ENCODE data around the gene PTPRT.

Gene PTPRT

DNA sequence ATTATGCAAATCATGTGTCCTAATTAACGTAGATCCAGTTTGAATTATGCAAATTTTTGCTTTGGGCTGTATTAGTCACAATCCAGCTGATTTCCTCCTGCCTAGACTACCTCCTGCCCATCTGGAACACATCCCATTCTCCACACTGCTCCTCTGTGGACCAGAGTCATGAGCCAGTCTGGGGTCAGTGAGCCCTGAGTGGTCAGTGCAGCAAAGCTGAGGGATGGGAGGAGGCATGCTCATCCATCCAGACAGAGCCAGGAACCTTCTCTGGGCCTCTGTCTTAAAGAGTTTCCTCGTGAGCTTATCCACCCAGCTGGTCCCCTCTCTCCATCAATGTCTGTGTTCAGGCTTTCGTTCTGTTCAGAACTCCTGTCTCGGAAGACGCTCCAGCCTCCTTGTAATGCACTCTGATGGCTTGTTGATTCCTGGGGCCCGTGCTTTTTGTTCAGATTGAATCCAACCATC lies 747.8 kb downstream of the PTPRT start:
- DNase-seq = no peak

DNA sequence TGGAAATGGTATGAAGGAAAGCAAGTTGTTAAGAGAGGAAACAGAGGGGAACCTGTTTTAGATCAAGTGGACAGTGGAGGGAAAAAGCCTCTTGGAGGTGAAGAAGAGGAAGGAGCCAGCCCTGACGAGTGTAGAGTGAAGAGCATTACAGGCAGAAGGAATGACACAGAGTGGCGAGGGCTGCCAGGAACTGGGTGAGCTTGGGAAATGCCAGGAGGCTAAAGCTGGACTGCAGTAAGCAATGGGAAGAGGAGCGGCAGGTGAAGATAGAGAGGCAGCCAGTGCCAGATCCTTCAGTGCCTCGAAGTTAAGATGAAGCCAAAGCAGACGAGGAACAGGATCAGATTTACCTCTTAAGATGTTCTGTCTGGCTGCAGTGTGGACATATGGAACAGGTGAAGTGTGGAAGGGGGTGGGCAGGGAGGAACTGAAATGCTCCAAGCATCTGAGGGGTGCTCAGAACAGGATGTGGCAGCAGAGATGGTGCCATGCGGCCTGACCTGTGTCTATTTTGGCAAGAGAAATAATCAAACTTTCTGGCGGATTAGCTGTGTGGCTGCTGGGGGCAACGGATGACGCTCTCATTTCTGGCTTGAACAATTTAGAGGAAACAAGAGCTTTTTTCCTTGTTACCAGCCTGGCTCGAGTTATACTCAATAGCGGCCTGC lies 748.4 kb downstream of the PTPRT start:
- DNase-seq = no peak

DNA sequence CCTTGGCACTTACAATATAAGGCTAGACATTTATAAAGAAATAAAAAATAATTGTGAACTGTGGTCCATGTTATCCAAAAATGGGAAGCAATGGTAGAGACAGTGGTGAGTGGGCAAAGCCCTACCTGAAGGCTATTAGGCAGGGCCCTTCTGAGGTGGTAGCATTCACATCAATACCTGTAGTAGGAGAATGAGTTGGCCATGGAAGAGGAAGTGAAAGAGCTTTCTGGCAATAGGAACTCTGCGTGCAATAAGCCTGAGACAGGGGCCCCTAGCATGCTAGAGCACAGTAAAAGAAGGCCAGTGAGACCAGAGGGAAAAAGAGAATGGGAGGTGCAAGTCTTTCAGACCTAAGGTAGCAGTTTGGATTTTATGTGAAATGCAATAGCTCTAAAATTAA lies 754.5 kb downstream of the PTPRT start:
- no peak for DNase-seq

DNA sequence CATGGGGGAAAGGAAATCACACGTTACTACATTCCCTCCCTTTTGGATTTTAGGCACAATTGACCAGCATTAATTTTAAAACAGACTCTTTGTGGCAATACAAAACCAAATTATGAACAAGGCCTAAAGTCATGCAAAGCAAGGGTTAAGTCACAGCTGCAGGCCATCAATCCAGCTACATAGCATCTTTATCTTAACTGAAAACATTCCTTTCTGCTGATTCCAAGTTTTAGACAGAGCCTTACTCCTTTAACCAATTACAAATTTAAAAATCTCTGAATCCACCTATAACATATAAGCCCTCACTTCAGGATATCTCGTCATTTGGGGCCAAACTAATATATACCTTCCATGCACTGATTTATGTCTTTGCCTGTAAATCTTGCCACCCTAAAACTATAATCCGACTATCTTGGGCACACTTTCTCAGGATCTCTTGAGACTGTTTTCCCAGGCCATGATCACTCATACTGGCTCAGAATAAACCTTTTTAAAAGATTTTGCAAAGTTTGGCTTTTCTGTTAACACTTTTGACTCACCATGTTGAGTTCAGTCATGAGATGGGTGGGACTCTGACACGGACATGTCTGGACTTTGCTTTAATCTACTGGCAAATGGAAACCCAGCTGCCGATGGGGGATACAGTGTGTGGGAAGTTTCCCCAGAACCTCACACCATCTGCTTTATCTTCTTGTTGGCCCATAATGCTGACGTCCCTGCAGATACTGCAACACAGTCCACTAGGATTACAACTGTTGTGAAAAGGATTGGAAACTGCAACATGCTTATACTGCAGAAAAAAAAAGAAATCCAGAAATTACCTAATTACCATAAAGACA lies 757.0 kb downstream of the PTPRT start:
- DNase-seq = no peak

DNA sequence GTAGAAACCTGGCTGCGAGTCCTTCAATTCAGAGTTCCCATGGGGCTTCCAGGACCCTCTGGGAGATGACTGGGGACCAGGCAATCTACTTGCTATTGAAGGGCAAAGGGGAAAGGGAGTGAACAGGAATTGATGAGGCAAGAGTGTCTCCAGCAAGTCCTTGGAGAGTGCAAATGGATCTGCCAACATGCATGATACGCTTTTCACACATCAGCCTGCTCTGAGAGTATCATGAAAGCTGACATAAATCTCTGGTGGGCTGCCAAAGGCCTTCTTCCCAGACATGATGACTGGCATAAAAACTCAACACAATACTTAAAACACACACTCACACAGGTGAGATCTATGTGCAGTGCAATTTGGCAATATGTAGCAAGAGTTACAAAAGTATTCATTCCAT lies 759.1 kb downstream of the PTPRT start:
- DNase-seq = no peak

DNA sequence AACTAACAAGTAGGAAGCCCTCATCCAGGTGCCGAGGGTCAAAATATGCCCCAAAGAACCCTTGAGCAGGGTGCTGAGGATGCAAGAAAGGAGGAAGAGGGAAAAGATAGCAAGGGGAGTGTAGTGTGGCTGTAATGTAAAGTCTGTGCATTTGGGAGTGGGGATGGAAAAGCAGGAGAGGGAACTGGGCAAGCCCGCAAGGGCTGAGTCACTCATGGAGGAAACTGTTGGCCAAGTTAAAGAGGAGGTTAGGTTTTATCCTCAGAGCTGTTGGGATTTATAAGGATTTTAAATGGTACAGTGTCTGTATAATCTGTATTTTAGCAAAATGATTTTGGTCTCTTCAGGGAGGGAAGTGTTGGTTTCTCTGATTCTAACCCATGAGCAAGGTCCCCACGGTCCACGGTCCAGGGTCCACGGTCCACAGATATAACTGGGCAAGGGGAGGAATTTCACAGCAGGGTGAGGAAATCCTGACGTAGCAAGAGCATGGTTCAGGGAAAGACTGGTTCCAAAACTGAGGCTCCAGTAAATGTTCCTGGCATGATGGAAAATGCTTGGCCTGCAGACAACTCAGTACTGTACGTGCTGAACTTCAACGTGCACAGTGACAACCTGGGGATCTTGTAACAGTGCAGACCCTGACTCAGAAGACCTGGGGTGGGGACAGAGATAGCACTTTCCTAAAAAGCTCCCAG lies 759.8 kb downstream of the PTPRT start:
- no peak for DNase-seq

DNA sequence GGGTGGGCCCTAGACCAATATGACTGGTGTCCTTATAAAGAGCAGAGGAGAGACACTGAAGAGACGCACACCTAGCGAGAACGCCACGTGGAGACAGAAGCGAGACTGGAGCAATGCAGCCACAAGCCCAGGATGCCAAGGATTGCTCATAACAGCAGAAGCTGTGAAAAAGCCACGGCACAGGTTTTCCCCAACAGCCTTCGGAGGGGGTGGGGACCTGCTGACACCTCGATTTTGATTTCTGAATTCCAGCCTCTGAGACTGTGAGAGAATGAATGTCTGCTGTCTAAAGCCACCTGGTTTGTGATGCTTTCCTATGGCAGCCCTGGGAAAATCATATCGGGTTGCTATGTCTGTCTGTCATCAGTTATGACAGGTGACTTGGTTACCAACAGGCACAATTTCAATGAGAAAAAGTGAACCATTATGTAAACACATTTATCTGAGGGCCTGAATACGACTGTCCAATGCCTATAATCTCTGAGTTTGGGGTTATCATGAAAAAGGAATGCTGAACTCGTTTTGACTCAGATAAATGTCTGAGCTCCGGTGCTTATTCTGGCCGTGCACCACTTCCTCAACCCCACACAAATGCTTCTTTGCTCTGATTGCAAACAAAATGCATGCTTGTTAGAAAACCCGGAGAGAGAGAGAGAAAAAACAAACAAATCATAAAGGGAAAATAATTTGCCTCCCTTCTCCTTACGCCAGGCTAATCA lies 769.7 kb downstream of the PTPRT start:
- no peak for DNase-seq

DNA sequence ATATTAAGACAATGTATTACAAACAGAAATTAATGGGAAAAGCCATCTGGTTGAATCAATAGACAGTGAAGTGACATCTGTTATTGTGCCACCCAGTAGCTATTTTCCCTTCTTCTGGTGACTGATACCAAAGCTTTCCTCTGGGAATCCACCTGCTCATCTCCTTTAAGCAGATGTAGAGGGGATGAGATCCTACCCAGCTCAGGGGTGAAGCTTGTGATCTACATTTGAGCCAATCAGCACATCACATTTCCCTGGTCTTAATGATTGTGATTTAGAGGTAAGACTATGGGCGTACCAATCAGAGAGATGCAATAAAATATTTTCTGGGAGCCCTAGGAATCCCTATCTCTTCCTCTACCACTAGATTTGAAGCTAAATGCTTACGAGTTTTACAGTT lies 782.9 kb downstream of the PTPRT start:
- no peak for DNase-seq

DNA sequence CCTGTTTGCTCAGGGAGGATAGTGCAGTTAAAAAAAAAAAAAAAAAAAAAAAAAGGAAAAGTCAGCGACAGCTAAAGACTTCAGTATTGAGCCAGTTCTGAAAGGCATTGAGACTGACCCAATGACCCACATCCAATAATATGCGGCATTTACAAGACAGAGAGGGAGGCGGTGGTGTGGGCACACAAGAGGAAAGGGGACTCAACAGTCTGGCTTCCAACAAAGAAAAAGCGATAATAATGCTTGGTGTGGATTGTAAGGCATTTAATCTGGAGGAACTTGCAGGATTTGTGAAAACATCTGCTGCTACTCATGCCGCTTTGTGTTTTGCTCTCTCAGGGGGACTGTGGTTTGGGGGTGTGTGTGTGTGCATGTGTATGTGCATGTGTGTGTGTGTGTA lies 787.3 kb downstream of the PTPRT start:
- DNase-seq = no peak

DNA sequence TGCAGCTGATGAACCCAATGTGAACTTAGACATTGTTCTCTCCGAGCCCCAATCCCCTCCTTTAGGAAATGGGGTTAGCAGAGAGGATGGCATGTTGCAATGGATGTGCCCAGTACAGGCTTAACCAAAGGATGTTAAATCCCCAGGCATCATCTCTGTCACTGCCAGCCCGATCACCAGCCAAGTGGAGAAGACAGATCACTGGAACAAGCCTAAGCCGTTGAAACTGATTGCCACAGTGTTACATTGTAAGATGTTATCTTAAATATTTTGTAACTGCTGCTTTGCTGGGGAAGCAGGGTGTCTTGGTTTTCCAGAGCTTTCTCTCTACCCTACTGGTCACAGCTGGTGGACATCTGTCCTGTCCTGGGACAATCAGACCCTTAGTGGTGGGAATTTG lies 788.1 kb downstream of the PTPRT start:
- DNase-seq = no peak

DNA sequence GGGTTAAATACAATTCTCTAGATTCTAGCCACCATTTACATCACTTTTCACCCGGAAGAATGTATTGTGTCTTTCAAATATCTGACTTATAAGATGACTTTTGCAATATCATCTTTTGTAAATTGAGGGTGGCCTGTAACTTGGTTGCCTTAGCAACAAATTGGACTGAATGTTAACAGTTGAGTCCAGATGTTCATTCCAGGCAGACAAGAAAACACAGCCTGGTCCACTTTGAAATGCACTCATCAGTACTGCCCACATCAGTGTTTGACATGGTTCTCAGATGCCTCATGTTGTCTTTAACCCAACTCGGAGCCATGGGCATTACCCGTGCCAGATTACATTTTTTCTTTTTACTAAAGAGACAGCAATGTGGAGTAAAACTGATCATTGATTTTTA lies 789.9 kb downstream of the PTPRT start:
- no peak for DNase-seq

DNA sequence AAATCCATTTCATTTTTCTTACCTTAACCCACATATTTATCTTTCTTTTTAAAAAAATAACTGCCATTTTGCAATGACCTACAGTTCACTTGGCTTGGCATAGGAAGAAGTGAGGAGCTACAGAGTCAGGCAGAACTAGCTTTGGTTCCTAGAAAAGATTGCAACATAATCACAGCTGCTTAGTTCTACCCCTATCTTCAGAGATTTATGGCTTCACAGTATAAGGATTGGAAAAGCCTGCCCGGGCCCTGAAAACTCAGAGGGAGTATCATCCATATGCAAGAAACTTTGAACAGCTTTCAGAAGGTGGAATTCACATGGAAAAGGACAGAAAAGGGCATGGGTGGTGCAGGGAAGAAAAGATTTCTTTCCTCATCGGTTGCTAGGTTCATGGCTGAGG lies 797.3 kb downstream of the PTPRT start:
- no peak for DNase-seq

DNA sequence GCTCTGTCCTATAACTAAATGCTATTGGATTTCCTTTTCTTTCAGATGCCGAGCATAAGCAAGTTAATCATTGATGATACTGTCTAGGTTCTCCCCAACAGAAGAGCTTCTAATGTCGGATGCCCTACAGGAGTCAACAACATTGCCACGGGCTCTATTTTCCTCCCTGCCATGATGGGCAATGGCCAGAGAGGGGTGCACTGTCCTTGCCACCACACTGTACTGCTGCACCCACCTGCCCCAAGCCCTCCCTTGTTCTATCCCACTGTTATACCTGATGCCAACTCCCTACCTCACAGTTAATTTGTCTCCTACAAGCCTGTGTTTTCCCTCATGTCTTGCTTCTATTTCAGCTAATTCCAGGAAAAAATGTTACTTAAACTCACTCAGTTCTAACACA lies 797.9 kb downstream of the PTPRT start:
- no peak for DNase-seq

DNA sequence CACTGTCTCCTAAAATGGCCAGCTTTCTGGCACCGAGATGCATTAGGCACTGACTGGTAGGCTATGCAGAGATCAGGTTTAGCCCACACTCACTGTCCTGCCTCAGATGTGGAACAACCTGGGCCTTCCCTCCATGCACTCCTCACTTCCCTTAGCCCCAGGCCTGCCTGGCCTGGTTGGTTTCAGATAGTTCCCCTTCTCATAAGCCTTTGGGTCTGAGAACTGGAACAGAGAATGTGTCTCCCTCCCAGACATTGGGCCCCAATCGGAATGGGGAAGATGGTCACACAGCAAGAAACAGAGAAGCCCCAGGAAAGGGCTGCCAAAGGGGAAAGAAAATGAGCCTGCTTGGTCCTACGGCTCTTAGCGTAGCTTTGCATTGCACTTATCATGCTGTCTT lies 809.4 kb downstream of the PTPRT start:
- DNase-seq = no peak

DNA sequence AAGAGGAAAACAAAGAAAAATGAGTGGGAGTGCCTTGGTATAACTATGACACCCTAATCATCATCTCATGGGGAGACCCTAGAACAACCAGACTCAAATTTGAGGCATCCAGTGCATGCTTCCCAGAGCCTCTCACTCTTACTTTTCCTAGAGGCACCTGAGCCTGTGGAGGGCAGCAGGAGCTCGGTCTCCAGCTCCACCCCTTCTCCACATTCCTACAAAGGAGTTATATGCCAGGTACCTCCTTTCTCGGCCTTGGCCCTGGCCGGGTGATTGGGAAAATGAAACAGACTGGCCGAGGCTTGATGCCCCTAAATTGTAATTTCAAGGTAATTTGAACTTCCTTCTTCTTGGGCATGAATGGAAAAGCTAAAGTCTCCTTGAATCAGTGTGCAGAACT lies 810.3 kb downstream of the PTPRT start:
- DNase-seq = no peak

DNA sequence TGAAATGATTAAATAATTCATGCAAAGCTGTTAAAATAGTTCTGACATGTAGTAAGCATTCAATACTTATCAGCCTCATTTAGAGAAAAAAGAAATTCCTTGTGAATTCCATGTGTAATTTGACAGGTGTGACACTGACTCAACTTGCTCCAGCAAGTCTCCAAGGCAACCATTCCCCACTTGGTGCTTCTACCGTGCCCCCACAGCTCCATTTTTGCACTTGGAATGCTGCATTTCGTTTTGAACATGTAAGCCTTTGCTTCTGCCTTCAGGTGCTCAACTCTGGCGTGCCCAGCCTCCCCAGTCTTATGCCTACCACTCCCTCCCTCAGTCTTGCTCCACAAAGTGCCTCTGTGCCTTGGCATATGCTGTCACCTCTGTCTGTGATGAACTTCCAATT lies 810.9 kb downstream of the PTPRT start:
- DNase-seq = no peak

DNA sequence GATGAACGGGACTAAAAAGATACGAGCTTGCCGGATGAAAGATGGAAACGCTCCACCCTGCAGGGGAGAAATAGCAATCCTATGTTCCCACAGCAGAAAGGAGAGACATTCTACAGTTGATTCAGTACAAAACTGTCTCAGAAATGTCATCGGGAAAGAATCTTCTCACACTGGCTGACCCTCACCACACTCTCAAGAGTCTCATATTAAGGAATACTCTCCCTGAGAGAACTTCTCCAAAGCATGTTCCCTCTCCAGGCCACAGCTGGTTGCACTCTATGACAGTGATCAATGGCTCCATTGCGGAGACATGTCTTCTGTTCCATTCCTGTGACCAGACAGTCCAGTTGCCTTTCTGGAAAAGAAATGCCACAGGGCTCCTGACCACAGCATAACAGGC lies 813.6 kb downstream of the PTPRT start:
- no peak for DNase-seq

DNA sequence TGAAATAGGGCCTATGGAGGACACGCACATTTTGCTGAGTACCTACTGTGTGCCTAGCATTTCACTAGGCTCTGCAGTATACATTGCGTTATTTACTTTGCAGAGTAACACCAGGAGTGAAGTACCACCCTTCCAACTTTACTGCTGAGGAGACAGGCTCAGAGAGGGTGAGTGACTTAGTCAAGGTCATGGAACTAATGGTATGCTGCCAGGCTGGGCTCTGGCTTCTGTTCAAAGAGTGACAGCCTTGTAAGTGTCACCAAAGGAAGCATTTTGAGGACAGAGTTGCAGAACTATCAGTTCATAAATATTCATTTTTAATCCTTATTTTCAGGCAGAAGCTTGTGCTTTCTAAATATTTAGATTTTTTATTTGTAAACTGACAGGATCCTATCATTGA lies 816.7 kb downstream of the PTPRT start:
- DNase-seq = no peak

DNA sequence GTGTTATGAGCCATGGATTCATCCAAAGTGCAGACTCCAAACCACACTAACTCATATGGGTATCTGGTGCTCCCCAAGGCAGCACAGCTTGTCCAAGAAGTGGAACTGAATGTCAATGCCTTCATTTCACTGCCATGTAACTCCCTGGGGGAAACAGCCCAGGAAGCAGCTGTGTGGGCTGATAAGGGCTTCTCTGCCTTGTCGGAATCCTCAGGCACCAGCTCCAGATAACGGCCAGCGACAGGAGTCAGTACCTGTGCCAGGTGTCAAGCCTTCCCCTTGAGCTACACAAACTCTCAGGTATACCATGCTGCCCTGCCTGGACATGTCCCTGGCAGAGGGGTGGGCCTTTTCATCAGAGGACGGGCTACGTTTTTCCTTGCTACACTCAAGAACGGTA lies 819.6 kb downstream of the PTPRT start:
- no peak for DNase-seq

DNA sequence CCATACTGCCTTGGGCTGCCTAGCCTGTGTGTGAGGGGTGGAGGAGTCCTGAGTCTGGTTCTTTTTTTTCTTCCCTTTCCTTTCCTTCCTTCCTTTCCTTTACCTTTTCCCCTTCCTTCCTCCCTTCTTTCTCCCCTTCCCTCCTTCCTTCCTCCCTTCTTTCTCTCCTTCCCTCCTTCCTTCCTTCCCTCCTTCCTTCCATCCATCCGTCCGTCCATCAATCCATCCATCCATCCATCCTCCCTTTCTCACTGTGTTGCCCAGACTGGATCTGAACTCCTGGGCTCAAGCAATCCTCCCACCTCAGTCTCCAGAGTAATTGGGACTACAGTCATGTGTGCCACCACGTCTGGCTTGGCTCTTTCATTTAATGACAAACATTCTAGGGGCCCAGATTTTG lies 820.8 kb downstream of the PTPRT start:
- DNase-seq = no peak

DNA sequence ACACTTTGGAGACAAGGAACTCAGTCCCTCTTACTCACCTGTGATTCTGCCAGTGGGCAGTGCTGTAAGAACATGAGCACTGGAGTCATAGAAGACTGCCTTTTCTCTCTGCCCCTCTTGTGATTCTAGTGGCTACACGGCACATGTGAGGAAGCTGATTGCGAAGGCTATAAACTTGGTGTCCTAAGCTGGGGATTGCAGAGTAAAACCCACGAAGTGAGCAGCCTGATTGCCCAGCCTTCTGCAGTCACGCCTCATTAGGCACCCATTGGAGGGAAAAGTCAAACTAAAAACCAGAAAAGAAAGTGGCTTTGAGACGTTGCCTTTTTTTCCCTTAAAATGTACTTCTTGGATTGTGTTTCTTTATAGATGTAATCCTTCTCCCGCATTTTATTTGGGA lies 823.1 kb downstream of the PTPRT start:
- DNase-seq = no peak

DNA sequence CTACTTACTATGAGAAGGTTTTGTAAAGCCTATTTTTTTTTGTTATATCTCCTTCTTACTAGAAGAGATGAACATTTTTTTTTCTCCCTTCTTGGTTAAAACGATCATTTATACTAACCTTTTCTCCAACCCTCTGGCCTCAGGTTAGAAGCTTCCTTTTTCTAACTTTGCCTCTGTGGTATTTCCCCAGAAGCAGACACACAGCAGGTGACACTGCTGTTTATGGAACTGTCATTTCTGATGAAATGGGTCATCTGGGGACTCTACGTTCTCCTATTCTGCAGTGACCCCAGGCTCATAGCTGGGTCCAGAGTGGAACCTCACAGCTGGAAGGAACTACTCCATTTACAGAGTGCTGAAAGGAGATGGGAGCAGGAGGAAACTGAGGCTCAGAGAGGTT lies 825.3 kb downstream of the PTPRT start:
- no peak for DNase-seq

DNA sequence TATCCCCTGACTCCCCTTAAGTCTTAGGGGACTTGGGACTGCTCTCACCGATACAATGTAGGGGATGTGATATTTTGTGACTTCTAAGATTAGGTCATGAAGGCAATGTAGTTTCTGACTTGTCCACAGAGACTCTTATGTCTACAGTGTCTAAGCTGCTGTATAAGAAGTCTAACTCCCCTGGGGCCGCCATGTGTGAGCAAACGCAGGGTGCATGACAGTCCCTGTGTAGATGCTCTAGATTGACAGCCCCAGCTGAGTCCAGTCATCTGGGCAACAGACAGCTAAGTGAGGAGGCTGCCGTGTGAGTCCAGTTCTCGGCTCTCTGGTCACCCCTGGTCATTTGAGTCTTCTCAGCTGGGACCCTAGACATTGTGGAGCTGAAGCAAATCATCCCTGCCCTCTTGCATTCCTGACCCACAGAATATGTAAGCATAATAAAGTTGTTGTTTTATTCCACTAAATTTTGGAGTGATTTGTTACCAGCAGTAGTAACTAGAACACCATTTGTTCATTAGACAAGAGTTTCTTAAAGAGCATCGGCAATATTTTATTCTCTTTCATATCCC lies 828.2 kb downstream of the PTPRT start:
- DNase-seq = no peak

Measured in NCI-H1694 (cell line).